Kidney epithelial cell (primary cell): ENCODE measurements around the gene NDUFAF5. TPM values are rescaled to one million over a fixed set of nuclear protein-coding genes. Genes with fewer than 3 reads are reported as not detected.

Source experiments
- DNase-seq: peaks from one replicate; pipeline ENCODE4 v3.0.0-alpha.2; 2010; ENCODE audit warnings: low read depth
- H3K27me3 ChIP-seq: 2 replicates; pipeline ENCODE4 v1.6.0; 2011; ENCODE audit warnings: low read length; ENCODE audit not compliant: control insufficient read depth, insufficient read depth
- H3K36me3 ChIP-seq: 2 replicates; pipeline ENCODE4 v1.5.1; 2011; ENCODE audit warnings: low read length; ENCODE audit not compliant: control insufficient read depth, insufficient read depth
- H3K4me3 ChIP-seq: 2 replicates; pipeline ENCODE4 v1.5.1; 2011; ENCODE audit warnings: low read depth, mild to moderate bottlenecking, control low read depth, low read length
- CTCF ChIP-seq: IDR thresholded peaks from 2 replicates; pipeline ENCODE4 v1.5.1; 2011; ENCODE audit warnings: mild to moderate bottlenecking, moderate library complexity, low read length, control low read depth, inconsistent platforms; ENCODE audit not compliant: insufficient read depth, poor library complexity, severe bottlenecking
- total RNA-seq: library from RNA; depleted of rRNA; stranded (reverse); fragments of >200 nt; gene quantifications from 2 replicates; pipeline ENCODE4 v1.2.3, GENCODE V29; 2015

NDUFAF5 gene
- total RNA-seq, 1 donor from 2014 or later: 46.8 TPM

GRCh38 chr20:13855613-13856012, 70.8 kb downstream of the NDUFAF5 start:
- no peaks in the 10 kb centered on the region for H3K27me3 ChIP-seq
- no peak for TF ChIP-seq CTCF
- no peaks in the 10 kb centered on the region for H3K36me3 ChIP-seq
- no peak overlapping the region for H3K4me3 ChIP-seq
- no peak for DNase-seq

- TF ChIP-seq CTCF: no peak
- Histone ChIP-seq H3K27me3 (no peaks in the 10 kb centered on the region), H3K4me3 (no peak overlapping the region), H3K36me3 (no peaks in the 10 kb centered on the region)
- no peak for DNase-seq
Observed at GRCh38 chr20:13856354-13856753, 71.5 kb downstream of the NDUFAF5 start.

- H3K4me3 ChIP-seq: no peak overlapping the region
- DNase-seq: no peak
- H3K36me3 ChIP-seq: no peaks in the 10 kb centered on the region
- no peak for TF ChIP-seq CTCF
- no peaks in the 10 kb centered on the region for H3K27me3 ChIP-seq
Observed at GRCh38 chr20:13857304-13857703, 72.5 kb downstream of the NDUFAF5 start.

- H3K4me3 ChIP-seq: no peak overlapping the region
- TF ChIP-seq CTCF: no peak
- H3K36me3 ChIP-seq: no peaks in the 10 kb centered on the region
Observed at GRCh38 chr20:13857961-13858360, 73.1 kb downstream of the NDUFAF5 start.

GRCh38 chr20:13858439-13858838, 73.6 kb downstream of the NDUFAF5 start:
- no peak for TF ChIP-seq CTCF
- Histone ChIP-seq H3K36me3 (no peaks in the 10 kb centered on the region), H3K4me3 (no peak overlapping the region), H3K27me3 (no peaks in the 10 kb centered on the region)
- no peak for DNase-seq

More at GRCh38 chr20:13857961-13858360, 73.1 kb downstream of the NDUFAF5 start:
- no peak for DNase-seq
- no peaks in the 10 kb centered on the region for H3K27me3 ChIP-seq

- Histone ChIP-seq H3K36me3 (no peaks in the 10 kb centered on the region), H3K4me3 (no peak overlapping the region), H3K27me3 (no peaks in the 10 kb centered on the region)
- DNase-seq: no peak
- TF ChIP-seq CTCF: no peak
Observed at GRCh38 chr20:13858871-13859270, 74.0 kb downstream of the NDUFAF5 start.
